HuH-7.5 (cell line): ENCODE measurements around the gene RFNG.

ENCODE experiments used
- DNase-seq: peaks from one replicate; pipeline ENCODE4 v3.0.0; 2011; ENCODE audit warnings: low spot score

Gene RFNG

GRCh38 chr17:82077617-82078358 lies 26.2 kb upstream of the RFNG start:
- no peak for DNase-seq

GRCh38 chr17:82076785-82077591 lies 25.4 kb upstream of the RFNG start:
- DNase-seq: no peak

GRCh38 chr17:82076018-82076784 lies 24.6 kb upstream of the RFNG start:
- no peak for DNase-seq

GRCh38 chr17:82073446-82073845 lies 21.8 kb upstream of the RFNG start:
- DNase-seq: no peak

- no peak for DNase-seq
Observed at GRCh38 chr17:82072827-82073226, 21.2 kb upstream of the RFNG start.

GRCh38 chr17:82070611-82071010 lies 19.0 kb upstream of the RFNG start:
- no peak for DNase-seq

GRCh38 chr17:82065638-82066303 lies 14.2 kb upstream of the RFNG start, which contains the start of gene DUS1L:
Gene DUS1L, minus strand, starts transcription at chr17:82065804. Its CDS starts 745 bp downstream, at chr17:82065059.
- DNase-seq: peak; percentile 72

- DNase-seq: no peak
Observed at GRCh38 chr17:82065193-82065637, 13.6 kb upstream of the RFNG start.

- DNase-seq: no peak
Observed at GRCh38 chr17:82064433-82065192, 13.0 kb upstream of the RFNG start.

GRCh38 chr17:82063424-82064415 lies 12.1 kb upstream of the RFNG start:
- no peak for DNase-seq

GRCh38 chr17:82062984-82063368 lies 11.4 kb upstream of the RFNG start:
- no peak for DNase-seq

GRCh38 chr17:82062076-82062983 lies 10.7 kb upstream of the RFNG start:
- DNase-seq: no peak

GRCh38 chr17:82061047-82061925 lies 9.7 kb upstream of the RFNG start:
- DNase-seq: no peak

GRCh38 chr17:82060614-82061013 lies 9.0 kb upstream of the RFNG start:
- DNase-seq: no peak

- no peak for DNase-seq
Observed at GRCh38 chr17:82060001-82060380, 8.4 kb upstream of the RFNG start.

GRCh38 chr17:82059272-82060000 lies 7.8 kb upstream of the RFNG start:
- DNase-seq: no peak

GRCh38 chr17:82058855-82059249 lies 7.2 kb upstream of the RFNG start:
- DNase-seq: no peak
